Liver (tissue), 9 donors: ENCODE results near the gene VWA7. TPM values are rescaled to one million over a fixed set of nuclear protein-coding genes. Genes with fewer than 3 reads are reported as not detected.

Experiments used
- DNase-seq: peaks from one replicate; pipeline ENCODE4 v3.0.0-alpha.2; 2017; ENCODE audit warnings: low spot score
- H3K27ac ChIP-seq, 2 donors: one replicate each; pipeline ENCODE4 v1.7.0; 2013; ENCODE audit warnings: inconsistent platforms in 2 of 2, low read length in 2 of 2, control low read depth in 1 of 2, low read depth in 1 of 2, mild to moderate bottlenecking in 1 of 2
- H3K27me3 ChIP-seq, 4 donors: one replicate each; pipeline versions ENCODE4 v1.6.1 to v1.7.0; 2013; ENCODE audit warnings: low read length in 3 of 4, inconsistent platforms in 1 of 4, mild to moderate bottlenecking in 1 of 4, moderate library complexity in 1 of 4; ENCODE audit not compliant: control insufficient read depth in 4 of 4, insufficient read depth in 4 of 4
- H3K36me3 ChIP-seq, 4 donors: one replicate each; pipeline versions ENCODE4 v1.6.1 to v1.7.0; 2013; ENCODE audit warnings: low read length in 3 of 4, mild to moderate bottlenecking in 3 of 4, low read depth in 1 of 4, moderate library complexity in 1 of 4; ENCODE audit not compliant: control insufficient read depth in 4 of 4, insufficient read depth in 3 of 4
- H3K4me1 ChIP-seq, 4 donors: one replicate each; pipeline versions ENCODE4 v1.6.1 to v1.7.0; 2013; ENCODE audit warnings: low read length in 3 of 4, mild to moderate bottlenecking in 3 of 4, moderate library complexity in 1 of 4; ENCODE audit not compliant: control insufficient read depth in 4 of 4, insufficient read depth in 4 of 4
- H3K4me3 ChIP-seq, 3 donors: one replicate each; pipeline versions ENCODE4 v1.6.1 to v1.7.0; 2013; ENCODE audit warnings: low read length in 3 of 3, control low read depth in 1 of 3, low read depth in 1 of 3, mild to moderate bottlenecking in 1 of 3
- H3K9ac ChIP-seq, 2 donors: one replicate each; pipeline ENCODE4 v1.7.0; 2013; ENCODE audit warnings: low read length in 2 of 2, mild to moderate bottlenecking in 2 of 2, moderate library complexity in 2 of 2, control low read depth in 1 of 2, low read depth in 1 of 2
- H3K9me3 ChIP-seq, 4 donors: one replicate each; pipeline versions ENCODE4 v1.6.1 to v1.7.0; 2013; ENCODE audit warnings: low read length in 3 of 4; ENCODE audit not compliant: control insufficient read depth in 4 of 4
- ATF3 ChIP-seq: IDR thresholded peaks from 2 replicates; pipeline ENCODE4 v1.6.1; 2016; ENCODE audit warnings: antibody characterized with exemption
- CTCF ChIP-seq: fragments of 150-350 bp; IDR thresholded peaks from 2 replicates; pipeline ENCODE4 v1.5.1; 2017; ENCODE audit warnings: improper control_type of control experiment, low read depth, low read length; ENCODE audit not compliant: missing input control
- EGR1 ChIP-seq, 2 donors: IDR thresholded peaks; 2 replicates each; pipeline ENCODE4 v1.6.1; 2016 to 2018; ENCODE audit warnings: antibody characterized with exemption in 2 of 2, low read depth in 2 of 2
- FOXA1 ChIP-seq: IDR thresholded peaks from 2 replicates; pipeline ENCODE4 v1.6.1; 2016; ENCODE audit warnings: antibody characterized with exemption
- FOXA2 ChIP-seq: IDR thresholded peaks from 2 replicates; pipeline ENCODE4 v1.6.1; 2016; ENCODE audit warnings: antibody characterized with exemption
- GABPA ChIP-seq, 2 donors: IDR thresholded peaks in 1 of 2; conservative IDR thresholded peaks in 1 of 2; 2 replicates each; pipeline ENCODE4 v1.6.1; 2016; ENCODE audit warnings: antibody characterized with exemption in 2 of 2, mild to moderate bottlenecking in 1 of 2, moderate library complexity in 1 of 2
- HNF4A ChIP-seq, 2 donors: conservative IDR thresholded peaks; 2 replicates each; pipeline ENCODE4 v1.6.1; 2016; ENCODE audit warnings: antibody characterized with exemption in 2 of 2, mild to moderate bottlenecking in 2 of 2
- HNF4G ChIP-seq: IDR thresholded peaks from 2 replicates; pipeline ENCODE4 v1.6.1; 2016; ENCODE audit warnings: antibody characterized with exemption
- MAX ChIP-seq: IDR thresholded peaks from 2 replicates; pipeline ENCODE4 v1.6.1; 2016; ENCODE audit warnings: antibody characterized with exemption
- NR2F2 ChIP-seq: IDR thresholded peaks from 2 replicates; pipeline ENCODE4 v1.6.1; 2016; ENCODE audit warnings: antibody characterized with exemption
- RAD21 ChIP-seq, 2 donors: IDR thresholded peaks; 2 replicates each; pipeline ENCODE4 v1.6.1; 2016; ENCODE audit warnings: antibody characterized with exemption in 2 of 2, mild to moderate bottlenecking in 2 of 2
- REST ChIP-seq: IDR thresholded peaks from 2 replicates; pipeline ENCODE4 v1.6.1; 2016; ENCODE audit warnings: antibody characterized with exemption, mild to moderate bottlenecking
- SP1 ChIP-seq: IDR thresholded peaks from 2 replicates; pipeline ENCODE4 v1.6.1; 2018; ENCODE audit warnings: antibody characterized with exemption, mild to moderate bottlenecking
- YY1 ChIP-seq: IDR thresholded peaks from 2 replicates; pipeline ENCODE4 v1.6.1; 2016; ENCODE audit warnings: antibody characterized with exemption, mild to moderate bottlenecking
- ZBTB33 ChIP-seq: IDR thresholded peaks from 2 replicates; pipeline ENCODE4 v1.6.1; 2016; ENCODE audit warnings: antibody characterized with exemption
- WGBS: extraction: QIAGEN DNeasy Blood & Tissue Kit; methylation state at CpG from one replicate; pipeline ENCODE4 v1.1.7; 2013; 5-methylcytosine and 5-hydroxymethylcytosine counted together
- polyA plus RNA-seq, 2 donors: library from polyadenylated mRNA; stranded (reverse) in 1 of 2; unstranded in 1 of 2; fragments of 200-250 nt in 1 of 2; fragments of >200 nt in 1 of 2; fragmentation: Nextera tagmentation in 1 of 2; extraction: Ambion mirVana in 1 of 2; gene quantifications; one replicate each; pipeline versions ENCODE4 v1.2.1 to v1.2.3, GENCODE V29; 2013 to 2015
- total RNA-seq, 2 donors: library from RNA; depleted of rRNA; stranded (reverse); fragments of >200 nt; gene quantifications; one replicate each; pipeline ENCODE4 v1.2.3, GENCODE V29; 2014
- donor health status: healthy.
- donor health status: healthy.
- donor health status: healthy.
- donor health status: healthy.
- donor health status: healthy.

VWA7 gene
- total and polyA plus RNA-seq, 4 donors: 0.17 to 2.0 (median 0.92) TPM

- no peaks in the 10 kb centered on the region for H3K9me3 ChIP-seq
- WGBS: 85% methylated on average over 6 of the region's 6 CpGs
- H3K36me3 ChIP-seq: no peaks in the 10 kb centered on the region
- TF ChIP-seq SP1 (no peak), REST (no peak), GABPA (IDR thresholded peaks at IDR 0.05 in 1 of 2, conservative IDR thresholded peaks at IDR 0.05 in 1 of 2) (no peak), ZBTB33 (no peak), RAD21 (IDR thresholded peaks at IDR 0.05) (no peak), HNF4G (no peak), EGR1 (IDR thresholded peaks at IDR 0.05; ENCODE audit: low read depth in 2 of 2) (no peak), CTCF (no peak), FOXA1 (no peak), MAX (no peak), YY1 (no peak), NR2F2 (no peak), HNF4A (conservative IDR thresholded peaks at IDR 0.05) (no peak)
- H3K27me3 ChIP-seq: no peaks in the 10 kb centered on the region
- no peak overlapping the region for H3K27ac ChIP-seq
- no peaks in the 10 kb centered on the region for H3K4me1 ChIP-seq
- no peak for DNase-seq
- H3K4me3 ChIP-seq: no peak overlapping the region
- H3K9ac ChIP-seq: no peak overlapping the region
Observed at GRCh38 chr6:31767096-31767645, 10.0 kb downstream of the VWA7 start.

GRCh38 chr6:31765910-31766794 lies 11.0 kb downstream of the VWA7 start:
- Histone ChIP-seq H3K27ac (no peak overlapping the region), H3K36me3 (no peaks in the 10 kb centered on the region), H3K9me3 (no peaks in the 10 kb centered on the region), H3K9ac (no peak overlapping the region), H3K27me3 (no peaks in the 10 kb centered on the region), H3K4me3 (no peak overlapping the region), H3K4me1 (no peaks in the 10 kb centered on the region)
- no peak for DNase-seq
- TF ChIP-seq HNF4A (conservative IDR thresholded peaks at IDR 0.05) (no peak), FOXA2 (no peak), ZBTB33 (no peak), CTCF (no peak), MAX (no peak), ATF3 (no peak), RAD21 (IDR thresholded peaks at IDR 0.05) (no peak), HNF4G (no peak), FOXA1 (no peak), YY1 (no peak), SP1 (no peak), NR2F2 (no peak)
- WGBS: 67% methylated on average over 42 of the region's 42 CpGs
